ENCODE results near the gene MAD1L1. TPM values are rescaled to one million over a fixed set of nuclear protein-coding genes. Genes with fewer than 3 reads are reported as not detected.

Gene MAD1L1
- total and polyA plus RNA-seq, 2 donors (not counting 1 experiment from before 2014, with no cell fraction given) = 9.8 to 29.4 TPM

- H3K4me2 ChIP-seq (ENCODE audit: extremely low read depth, insufficient read depth, low read length) = no peak overlapping the region
- DNase-seq (ENCODE audit: low read depth in 2 of 2) = no peak
- H4K20me1 ChIP-seq (ENCODE audit: control insufficient read depth, extremely low read depth, insufficient read depth, low read length) = no peaks in the 10 kb centered on the region
- no peaks in the 10 kb centered on the region for H3K27me3 ChIP-seq (ENCODE audit: control insufficient read depth, insufficient read depth, low read length)
- H2AFZ ChIP-seq (ENCODE audit: low read length) = no peak overlapping the region
- H3K9ac ChIP-seq (ENCODE audit: insufficient read depth, low read length) = no peak overlapping the region
- H3K9me3 ChIP-seq (ENCODE audit: control insufficient read depth, insufficient read depth, low read depth, low read length) = no peaks in the 10 kb centered on the region
- H3K27ac ChIP-seq (ENCODE audit: insufficient read depth, low read length) = no peak overlapping the region
- TF ChIP-seq EZH2 (IDR thresholded peaks at IDR 0.05; ENCODE audit: low read length, missing control alignments) (no peak), CTCF (conservative IDR thresholded peaks at IDR 0.05 in 1 of 2, IDR thresholded peaks at IDR 0.05 in 1 of 2; ENCODE audit: low read depth in 1 of 2, low read length in 2 of 2) (no peak)
- H3K79me2 ChIP-seq (ENCODE audit: control insufficient read depth, insufficient read depth, low read length) = no peaks in the 10 kb centered on the region
- no peaks in the 10 kb centered on the region for H3K4me1 ChIP-seq (ENCODE audit: control insufficient read depth, extremely low read depth, insufficient read depth, low read length)
- H3K36me3 ChIP-seq (ENCODE audit: control insufficient read depth, insufficient read depth, low read length) = no peaks in the 10 kb centered on the region
- no peak overlapping the region for H3K4me3 ChIP-seq (replicated peaks in 1 of 4; ENCODE audit: control extremely low read depth in 1 of 4, insufficient read depth in 1 of 4, low read depth in 3 of 4, low read length in 4 of 4)
These were observed 278.3 kb downstream of the MAD1L1 start for GRCh38 chr7:1954366-1955004.

- Histone ChIP-seq H4K20me1 (ENCODE audit: control insufficient read depth, extremely low read depth, insufficient read depth, low read length) (no peaks in the 10 kb centered on the region), H3K27me3 (ENCODE audit: control insufficient read depth, insufficient read depth, low read length) (no peaks in the 10 kb centered on the region), H3K4me1 (ENCODE audit: control insufficient read depth, extremely low read depth, insufficient read depth, low read length) (no peaks in the 10 kb centered on the region), H3K9ac (ENCODE audit: insufficient read depth, low read length) (no peak overlapping the region), H3K36me3 (ENCODE audit: control insufficient read depth, insufficient read depth, low read length) (no peaks in the 10 kb centered on the region), H3K79me2 (ENCODE audit: control insufficient read depth, insufficient read depth, low read length) (no peaks in the 10 kb centered on the region), H2AFZ (ENCODE audit: low read length) (no peak overlapping the region), H3K9me3 (ENCODE audit: control insufficient read depth, insufficient read depth, low read depth, low read length) (no peaks in the 10 kb centered on the region), H3K27ac (ENCODE audit: insufficient read depth, low read length) (no peak overlapping the region), H3K4me3 (replicated peaks in 1 of 4; ENCODE audit: control extremely low read depth in 1 of 4, insufficient read depth in 1 of 4, low read depth in 3 of 4, low read length in 4 of 4) (no peak overlapping the region), H3K4me2 (ENCODE audit: extremely low read depth, insufficient read depth, low read length) (no peak overlapping the region)
- DNase-seq (ENCODE audit: low read depth in 2 of 2) = no peak
- TF ChIP-seq EZH2 (IDR thresholded peaks at IDR 0.05; ENCODE audit: low read length, missing control alignments) (no peak), CTCF (conservative IDR thresholded peaks at IDR 0.05 in 1 of 2, IDR thresholded peaks at IDR 0.05 in 1 of 2; ENCODE audit: low read depth in 1 of 2, low read length in 2 of 2) (no peak)
These were observed 279.2 kb downstream of the MAD1L1 start for GRCh38 chr7:1953199-1954190.

GRCh38 chr7:1952781-1953180 lies 280.0 kb downstream of the MAD1L1 start:
- DNase-seq (ENCODE audit: low read depth in 2 of 2) = no peak

More at GRCh38 chr7:1952781-1953180, 280.0 kb downstream of the MAD1L1 start:
- no peak overlapping the region for H3K4me3 ChIP-seq (replicated peaks in 1 of 4; ENCODE audit: control extremely low read depth in 1 of 4, insufficient read depth in 1 of 4, low read depth in 3 of 4, low read length in 4 of 4)
- TF ChIP-seq CTCF (conservative IDR thresholded peaks at IDR 0.05 in 1 of 2, IDR thresholded peaks at IDR 0.05 in 1 of 2; ENCODE audit: low read depth in 1 of 2, low read length in 2 of 2) (no peak), EZH2 (IDR thresholded peaks at IDR 0.05; ENCODE audit: low read length, missing control alignments) (no peak)
- H3K4me1 ChIP-seq (ENCODE audit: control insufficient read depth, extremely low read depth, insufficient read depth, low read length) = no peaks in the 10 kb centered on the region
- H2AFZ ChIP-seq (ENCODE audit: low read length) = no peak overlapping the region
- no peak overlapping the region for H3K27ac ChIP-seq (ENCODE audit: insufficient read depth, low read length)
- H3K9me3 ChIP-seq (ENCODE audit: control insufficient read depth, insufficient read depth, low read depth, low read length) = no peaks in the 10 kb centered on the region
- H3K36me3 ChIP-seq (ENCODE audit: control insufficient read depth, insufficient read depth, low read length) = no peaks in the 10 kb centered on the region
- H4K20me1 ChIP-seq (ENCODE audit: control insufficient read depth, extremely low read depth, insufficient read depth, low read length) = no peaks in the 10 kb centered on the region
- no peak overlapping the region for H3K9ac ChIP-seq (ENCODE audit: insufficient read depth, low read length)
- no peak overlapping the region for H3K4me2 ChIP-seq (ENCODE audit: extremely low read depth, insufficient read depth, low read length)
- no peaks in the 10 kb centered on the region for H3K79me2 ChIP-seq (ENCODE audit: control insufficient read depth, insufficient read depth, low read length)
- H3K27me3 ChIP-seq (ENCODE audit: control insufficient read depth, insufficient read depth, low read length) = no peaks in the 10 kb centered on the region

All from fibroblast of lung (primary cell).